ENCODE data around the gene FZD4. TPM values are rescaled to one million over a fixed set of nuclear protein-coding genes. Genes with fewer than 3 reads are reported as not detected.

Gene FZD4
- polyA plus RNA-seq, 1 donor from 2014 or later, result 0.76 TPM

DNA sequence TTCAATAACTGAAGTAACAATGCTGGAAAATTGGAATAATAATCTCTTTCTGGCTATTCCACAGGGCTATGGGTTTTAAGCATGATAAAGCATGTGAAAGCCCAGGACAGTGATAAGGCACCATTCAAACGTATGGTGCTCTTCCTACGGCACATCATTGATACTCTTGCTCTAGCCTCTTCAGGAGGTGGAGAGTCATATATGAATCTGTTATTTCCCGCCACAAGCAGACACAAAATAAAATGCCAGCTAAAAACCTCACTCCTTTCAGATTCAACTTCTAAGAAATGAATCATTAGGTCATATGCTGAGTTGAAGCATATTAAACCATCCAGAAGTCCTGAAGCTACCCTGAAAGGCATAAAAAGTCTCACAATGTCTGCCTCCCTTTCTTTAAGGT, 49.9 kb downstream of the FZD4 start:
- Histone ChIP-seq H3K4me3 (ENCODE audit: low read length) (no peak overlapping the region), H3K9me2 (ENCODE audit: insufficient read depth, low read length) (no peaks in the 10 kb centered on the region)
- TF ChIP-seq EP300 (conservative IDR thresholded peaks at IDR 0.05; ENCODE audit: poor library complexity, severe bottlenecking), result no peak
- no peak for TF ChIP-seq EZH2 (IDR thresholded peaks at IDR 0.05; ENCODE audit: borderline replicate concordance, insufficient read depth, low read length, poor library complexity, severe bottlenecking)
- TF ChIP-seq SMC3 (conservative IDR thresholded peaks at IDR 0.05; ENCODE audit: poor library complexity), result no peak
- TF ChIP-seq RAD21 (conservative IDR thresholded peaks at IDR 0.05), result no peak
- no peak for TF ChIP-seq TAF1 (IDR thresholded peaks at IDR 0.05; ENCODE audit: low read depth)
- TF ChIP-seq, protein P1, sequence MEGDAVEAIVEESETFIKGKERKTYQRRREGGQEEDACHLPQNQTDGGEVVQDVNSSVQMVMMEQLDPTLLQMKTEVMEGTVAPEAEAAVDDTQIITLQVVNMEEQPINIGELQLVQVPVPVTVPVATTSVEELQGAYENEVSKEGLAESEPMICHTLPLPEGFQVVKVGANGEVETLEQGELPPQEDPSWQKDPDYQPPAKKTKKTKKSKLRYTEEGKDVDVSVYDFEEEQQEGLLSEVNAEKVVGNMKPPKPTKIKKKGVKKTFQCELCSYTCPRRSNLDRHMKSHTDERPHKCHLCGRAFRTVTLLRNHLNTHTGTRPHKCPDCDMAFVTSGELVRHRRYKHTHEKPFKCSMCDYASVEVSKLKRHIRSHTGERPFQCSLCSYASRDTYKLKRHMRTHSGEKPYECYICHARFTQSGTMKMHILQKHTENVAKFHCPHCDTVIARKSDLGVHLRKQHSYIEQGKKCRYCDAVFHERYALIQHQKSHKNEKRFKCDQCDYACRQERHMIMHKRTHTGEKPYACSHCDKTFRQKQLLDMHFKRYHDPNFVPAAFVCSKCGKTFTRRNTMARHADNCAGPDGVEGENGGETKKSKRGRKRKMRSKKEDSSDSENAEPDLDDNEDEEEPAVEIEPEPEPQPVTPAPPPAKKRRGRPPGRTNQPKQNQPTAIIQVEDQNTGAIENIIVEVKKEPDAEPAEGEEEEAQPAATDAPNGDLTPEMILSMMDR (IDR thresholded peaks at IDR 0.05; ENCODE audit: poor library complexity, severe bottlenecking), result no peak
- TF ChIP-seq, protein P2, sequence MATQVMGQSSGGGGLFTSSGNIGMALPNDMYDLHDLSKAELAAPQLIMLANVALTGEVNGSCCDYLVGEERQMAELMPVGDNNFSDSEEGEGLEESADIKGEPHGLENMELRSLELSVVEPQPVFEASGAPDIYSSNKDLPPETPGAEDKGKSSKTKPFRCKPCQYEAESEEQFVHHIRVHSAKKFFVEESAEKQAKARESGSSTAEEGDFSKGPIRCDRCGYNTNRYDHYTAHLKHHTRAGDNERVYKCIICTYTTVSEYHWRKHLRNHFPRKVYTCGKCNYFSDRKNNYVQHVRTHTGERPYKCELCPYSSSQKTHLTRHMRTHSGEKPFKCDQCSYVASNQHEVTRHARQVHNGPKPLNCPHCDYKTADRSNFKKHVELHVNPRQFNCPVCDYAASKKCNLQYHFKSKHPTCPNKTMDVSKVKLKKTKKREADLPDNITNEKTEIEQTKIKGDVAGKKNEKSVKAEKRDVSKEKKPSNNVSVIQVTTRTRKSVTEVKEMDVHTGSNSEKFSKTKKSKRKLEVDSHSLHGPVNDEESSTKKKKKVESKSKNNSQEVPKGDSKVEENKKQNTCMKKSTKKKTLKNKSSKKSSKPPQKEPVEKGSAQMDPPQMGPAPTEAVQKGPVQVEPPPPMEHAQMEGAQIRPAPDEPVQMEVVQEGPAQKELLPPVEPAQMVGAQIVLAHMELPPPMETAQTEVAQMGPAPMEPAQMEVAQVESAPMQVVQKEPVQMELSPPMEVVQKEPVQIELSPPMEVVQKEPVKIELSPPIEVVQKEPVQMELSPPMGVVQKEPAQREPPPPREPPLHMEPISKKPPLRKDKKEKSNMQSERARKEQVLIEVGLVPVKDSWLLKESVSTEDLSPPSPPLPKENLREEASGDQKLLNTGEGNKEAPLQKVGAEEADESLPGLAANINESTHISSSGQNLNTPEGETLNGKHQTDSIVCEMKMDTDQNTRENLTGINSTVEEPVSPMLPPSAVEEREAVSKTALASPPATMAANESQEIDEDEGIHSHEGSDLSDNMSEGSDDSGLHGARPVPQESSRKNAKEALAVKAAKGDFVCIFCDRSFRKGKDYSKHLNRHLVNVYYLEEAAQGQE (IDR thresholded peaks at IDR 0.05; ENCODE audit: borderline replicate concordance), result no peak

DNA sequence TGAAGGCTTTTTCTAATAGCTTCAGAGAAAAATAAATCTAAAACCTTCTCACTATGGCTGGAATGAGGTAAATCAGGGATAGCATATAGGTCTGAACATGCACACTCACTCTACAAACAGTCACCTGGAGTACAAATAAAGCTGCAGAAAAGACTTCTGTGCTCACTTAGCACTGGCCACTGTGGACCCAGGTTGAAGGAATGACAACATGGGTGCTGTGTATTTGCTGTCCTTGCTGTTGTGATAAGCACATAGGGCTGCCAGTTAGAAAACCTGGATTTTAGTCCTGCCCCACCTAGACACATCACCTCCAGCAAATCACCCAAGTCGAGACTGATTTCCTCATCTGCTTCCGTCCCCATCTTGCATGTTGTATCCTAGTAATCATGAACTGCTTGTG, 51.2 kb downstream of the FZD4 start:
- no peak for TF ChIP-seq MXI1 (conservative IDR thresholded peaks at IDR 0.05; ENCODE audit: poor library complexity, severe bottlenecking)
- no peak for TF ChIP-seq EZH2 (IDR thresholded peaks at IDR 0.05; ENCODE audit: borderline replicate concordance, insufficient read depth, low read length, poor library complexity, severe bottlenecking)
- H3K79me2 ChIP-seq (replicated peaks; ENCODE audit: insufficient read depth, low read length), result no peaks in the 10 kb centered on the region
- H2AFZ ChIP-seq (ENCODE audit: low read depth, low read length), result no peak overlapping the region

More for the DNA sequence above, 49.9 kb downstream of the FZD4 start:
- Histone ChIP-seq H3K27me3 (ENCODE audit: insufficient read depth, low read depth, low read length) (no peaks in the 10 kb centered on the region), H3K9ac (ENCODE audit: low read length) (no peak overlapping the region), H3K27ac (ENCODE audit: low read length) (no peak overlapping the region), H3K9me3 (ENCODE audit: low read length) (no peaks in the 10 kb centered on the region), H3K4me2 (ENCODE audit: low read length) (no peak overlapping the region), H3F3A (ENCODE audit: insufficient read depth, low read length, poor library complexity, severe bottlenecking) (no peaks in the 10 kb centered on the region), H3K36me3 (ENCODE audit: insufficient read depth, low read length) (no peaks in the 10 kb centered on the region), H3K79me2 (replicated peaks; ENCODE audit: insufficient read depth, low read length) (no peaks in the 10 kb centered on the region), H4K20me1 (ENCODE audit: insufficient read depth) (no peaks in the 10 kb centered on the region), H2AFZ (ENCODE audit: low read depth, low read length) (no peak overlapping the region)

DNA sequence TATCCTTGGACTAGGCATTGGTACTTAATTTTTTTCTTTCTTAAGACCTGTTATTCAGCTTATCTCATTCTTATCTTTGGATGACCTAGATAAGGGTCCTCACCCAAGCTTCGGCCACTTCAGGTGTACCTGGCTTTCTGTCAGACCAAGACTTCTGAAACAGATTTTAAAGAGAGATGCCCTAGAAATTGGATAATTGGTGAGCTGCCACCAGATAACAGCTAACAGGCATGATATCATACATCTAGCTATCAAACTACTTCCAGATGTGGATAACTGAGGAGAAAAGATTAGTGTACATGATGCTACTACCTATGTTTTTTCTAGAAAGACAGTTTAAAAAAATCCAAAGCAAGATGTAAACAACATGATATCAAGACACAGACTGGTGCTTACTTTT, 52.9 kb downstream of the FZD4 start:
- no peaks in the 10 kb centered on the region for H3F3A ChIP-seq (ENCODE audit: insufficient read depth, low read length, poor library complexity, severe bottlenecking)
- H3K4me2 ChIP-seq (ENCODE audit: low read length), result no peak overlapping the region
- no peaks in the 10 kb centered on the region for H4K20me1 ChIP-seq (ENCODE audit: insufficient read depth)
- H3K4me3 ChIP-seq (ENCODE audit: low read length), result no peak overlapping the region
- no peaks in the 10 kb centered on the region for H3K27me3 ChIP-seq (ENCODE audit: insufficient read depth, low read depth, low read length)
- H3K36me3 ChIP-seq (ENCODE audit: insufficient read depth, low read length), result no peaks in the 10 kb centered on the region
- H3K9me3 ChIP-seq (ENCODE audit: low read length), result no peaks in the 10 kb centered on the region
- no peaks in the 10 kb centered on the region for H3K79me2 ChIP-seq (replicated peaks; ENCODE audit: insufficient read depth, low read length)
- TF ChIP-seq RAD21 (conservative IDR thresholded peaks at IDR 0.05) (no peak), SMC3 (conservative IDR thresholded peaks at IDR 0.05; ENCODE audit: poor library complexity) (no peak), EZH2 (IDR thresholded peaks at IDR 0.05; ENCODE audit: borderline replicate concordance, insufficient read depth, low read length, poor library complexity, severe bottlenecking) (no peak), EP300 (conservative IDR thresholded peaks at IDR 0.05; ENCODE audit: poor library complexity, severe bottlenecking) (no peak), MXI1 (conservative IDR thresholded peaks at IDR 0.05; ENCODE audit: poor library complexity, severe bottlenecking) (no peak), TAF1 (IDR thresholded peaks at IDR 0.05; ENCODE audit: low read depth) (no peak), POLR2AphosphoS5 (IDR thresholded peaks at IDR 0.05) (no peak)
- TF ChIP-seq, protein P2 (IDR thresholded peaks at IDR 0.05; ENCODE audit: borderline replicate concordance), result no peak
- TF ChIP-seq, protein P1 (IDR thresholded peaks at IDR 0.05; ENCODE audit: poor library complexity, severe bottlenecking), result no peak
- no peaks in the 10 kb centered on the region for H3K9me2 ChIP-seq (ENCODE audit: insufficient read depth, low read length)
- H3K9ac ChIP-seq (ENCODE audit: low read length), result no peak overlapping the region
- no peak overlapping the region for H2AFZ ChIP-seq (ENCODE audit: low read depth, low read length)
- H3K27ac ChIP-seq (ENCODE audit: low read length), result no peak overlapping the region

More for the DNA sequence above, 51.2 kb downstream of the FZD4 start:
- H3K27ac ChIP-seq (ENCODE audit: low read length), result no peak overlapping the region
- H3K27me3 ChIP-seq (ENCODE audit: insufficient read depth, low read depth, low read length), result no peaks in the 10 kb centered on the region
- no peaks in the 10 kb centered on the region for H4K20me1 ChIP-seq (ENCODE audit: insufficient read depth)
- H3K36me3 ChIP-seq (ENCODE audit: insufficient read depth, low read length), result no peaks in the 10 kb centered on the region
- no peaks in the 10 kb centered on the region for H3K9me3 ChIP-seq (ENCODE audit: low read length)
- H3K4me3 ChIP-seq (ENCODE audit: low read length), result no peak overlapping the region
- H3F3A ChIP-seq (ENCODE audit: insufficient read depth, low read length, poor library complexity, severe bottlenecking), result no peaks in the 10 kb centered on the region
- H3K9me2 ChIP-seq (ENCODE audit: insufficient read depth, low read length), result no peaks in the 10 kb centered on the region
- H3K9ac ChIP-seq (ENCODE audit: low read length), result no peak overlapping the region
- H3K4me2 ChIP-seq (ENCODE audit: low read length), result no peak overlapping the region
